Natural killer cell (primary cell): Measurements from ENCODE around the gene PCYT1A. TPM values are rescaled to one million over a fixed set of nuclear protein-coding genes. Genes with fewer than 3 reads are reported as not detected.

ENCODE experiments used
- ATAC-seq, 3 donors: fragments of 150-1000 bp in 2 of 3; fragments of 200-7000 bp in 1 of 3; cut with Tn5 transposase; 1 replicate in 1 of 3; 2 replicates in 2 of 3; pipeline ENCODE4 v1.10.0; 2021; ENCODE audit warnings: mild to moderate bottlenecking in 2 of 3, moderate library complexity in 2 of 3
- DNase-seq, 2 donors: peaks; one replicate each; pipeline versions ENCODE4 v3.0.0 to v3.0.0-alpha.2; 2013 to 2021; ENCODE audit warnings: mixed read lengths in 1 of 2
- H3K27ac ChIP-seq: one replicate; pipeline ENCODE4 v1.5.1; 2013; ENCODE audit warnings: mild to moderate bottlenecking, low read length
- H3K27me3 ChIP-seq: one replicate; pipeline ENCODE4 v1.6.1; 2013; ENCODE audit warnings: low read length; ENCODE audit not compliant: control insufficient read depth, insufficient read depth
- H3K36me3 ChIP-seq: one replicate; pipeline ENCODE4 v1.6.1; 2013; ENCODE audit warnings: low read length; ENCODE audit not compliant: control insufficient read depth, insufficient read depth
- H3K4me1 ChIP-seq: one replicate; pipeline ENCODE4 v1.6.1; 2013; ENCODE audit warnings: low read length; ENCODE audit not compliant: control insufficient read depth, insufficient read depth
- H3K4me3 ChIP-seq: one replicate; pipeline ENCODE4 v1.5.1; 2013; ENCODE audit warnings: low read length
- H3K9me3 ChIP-seq: one replicate; pipeline ENCODE4 v1.6.1; 2013; ENCODE audit warnings: low read length; ENCODE audit not compliant: control insufficient read depth, insufficient read depth
- H3K27ac Mint-ChIP-seq, 2 donors: one replicate each; pipeline ENCODE4 v1.8.0; 2022; ENCODE audit warnings: mild to moderate bottlenecking in 2 of 2, mixed read lengths in 2 of 2, moderate library complexity in 1 of 2
- H3K27me3 Mint-ChIP-seq, 2 donors: one replicate each; pipeline ENCODE4 v1.8.0; 2022; ENCODE audit warnings: low read depth in 2 of 2, mixed read lengths in 2 of 2
- H3K36me3 Mint-ChIP-seq: one replicate; pipeline ENCODE4 v1.8.0; 2022; ENCODE audit warnings: mixed read lengths
- H3K4me1 Mint-ChIP-seq, 2 donors: one replicate each; pipeline ENCODE4 v1.8.0; 2022; ENCODE audit warnings: mixed read lengths in 2 of 2
- H3K4me3 Mint-ChIP-seq: one replicate; pipeline ENCODE4 v1.8.0; 2022; ENCODE audit warnings: mild to moderate bottlenecking, moderate library complexity, mixed read lengths
- H3K9me3 Mint-ChIP-seq, 2 donors: one replicate each; pipeline ENCODE4 v1.8.0; 2022; ENCODE audit warnings: mixed read lengths in 2 of 2
- CTCF ChIP-seq: fragments of 200-600 bp; IDR thresholded peaks from one replicate; pipeline ENCODE4 v1.8.0; 2022; ENCODE audit warnings: antibody characterized with exemption
- WGBS: methylation state at CpG from one replicate; pipeline ENCODE4 v1.1.7; 2013; ENCODE audit warnings: missing lambda C conversion rate; ENCODE audit not compliant: insufficient coverage; 5-methylcytosine and 5-hydroxymethylcytosine counted together
- intact Hi-C: fragments of 100-400 bp; cut with micrococcal nuclease; formaldehyde crosslinking; loops from one replicate; pipeline ENCODE4 v1.14.2; 2022
- total RNA-seq, 4 donors: library from RNA; stranded (reverse); fragments of 120-200 nt in 1 of 4; gene quantifications; one replicate each; pipeline versions ENCODE4 v1.2.3 to v1.2.4, GENCODE V29; 2013 to 2022

PCYT1A gene
- total RNA-seq, 3 donors from 2014 or later (not counting 1 experiment from before 2014, with no cell fraction given), result 105 to 123 (median 110) TPM

- ATAC-seq, result peak; percentile 37 to 50 (median 38)
- H3K9me3 ChIP-seq, result no peaks in the 10 kb centered on the region
- peak overlapping the region in 1 of 2 donors; percentile 89 for H3K27ac Mint-ChIP-seq
- H3K27me3 ChIP-seq, result no peaks in the 10 kb centered on the region
- TF ChIP-seq CTCF, result no peak
- no peak overlapping the region for H3K4me3 ChIP-seq
- H3K4me1 Mint-ChIP-seq, result peaks cover 0 to 11% of the 10 kb centered on the region in 2 donors
- H3K9me3 Mint-ChIP-seq, result no peaks in the 10 kb centered on the region
- H3K4me1 ChIP-seq, result peaks cover 47% of the 10 kb centered on the region
- H3K4me3 Mint-ChIP-seq, result no peak overlapping the region
- no peaks in the 10 kb centered on the region for H3K27me3 Mint-ChIP-seq
- intact Hi-C loops, result no loop called here
- H3K36me3 Mint-ChIP-seq, result no peaks in the 10 kb centered on the region
- no peaks in the 10 kb centered on the region for H3K36me3 ChIP-seq
- 29% methylated on average over 11 of the region's 11 CpGs for WGBS
- peak in 1 of 2 donors; percentile 84 for DNase-seq
- peak overlapping the region; percentile 81 for H3K27ac ChIP-seq
Observed at GRCh38 chr3:196192036-196192523, 95.4 kb downstream of the PCYT1A start.

GRCh38 chr3:196189566-196190347 is 97.8 kb downstream of the PCYT1A start:
- TF ChIP-seq CTCF, result no peak
- no peak overlapping the region for H3K27ac ChIP-seq
- no peak for DNase-seq
- H3K27me3 Mint-ChIP-seq, result no peaks in the 10 kb centered on the region
- WGBS, result 84% methylated on average over 15 of the region's 16 CpGs
- no peak for ATAC-seq
- no peaks in the 10 kb centered on the region for H3K27me3 ChIP-seq
- H3K36me3 Mint-ChIP-seq, result no peaks in the 10 kb centered on the region
- H3K4me1 ChIP-seq, result peaks cover 44% of the 10 kb centered on the region
- H3K27ac Mint-ChIP-seq, result no peak overlapping the region
- peaks cover 0 to 17% of the 10 kb centered on the region in 2 donors for H3K4me1 Mint-ChIP-seq
- H3K4me3 ChIP-seq, result no peak overlapping the region
- no peaks in the 10 kb centered on the region for H3K9me3 ChIP-seq
- no peak overlapping the region for H3K4me3 Mint-ChIP-seq
- intact Hi-C loops, result no loop called here
- no peaks in the 10 kb centered on the region for H3K36me3 ChIP-seq
- no peaks in the 10 kb centered on the region for H3K9me3 Mint-ChIP-seq

- no peak overlapping the region for H3K4me3 Mint-ChIP-seq
- H3K36me3 Mint-ChIP-seq, result no peaks in the 10 kb centered on the region
- no peak overlapping the region for H3K4me3 ChIP-seq
- H3K27me3 Mint-ChIP-seq, result peaks cover 0 to 3% of the 10 kb centered on the region in 2 donors
- no peaks in the 10 kb centered on the region for H3K9me3 Mint-ChIP-seq
- H3K4me1 Mint-ChIP-seq, result peaks cover 4 to 11% of the 10 kb centered on the region in 2 donors
- 41% methylated on average over 30 of the region's 31 CpGs for WGBS
- no peaks in the 10 kb centered on the region for H3K9me3 ChIP-seq
- peak overlapping the region in 1 of 2 donors; percentile 65 for H3K27ac Mint-ChIP-seq
- peaks cover 36% of the 10 kb centered on the region for H3K4me1 ChIP-seq
- peak in 1 of 2 donors; percentile 65 for DNase-seq
- H3K27ac ChIP-seq, result peak overlapping the region; percentile 34
- intact Hi-C loops, result no loop called here
- H3K36me3 ChIP-seq, result no peaks in the 10 kb centered on the region
- TF ChIP-seq CTCF, result no peak
- H3K27me3 ChIP-seq, result no peaks in the 10 kb centered on the region
- peak in 2 of 3 donors; percentile 20 to 31 for ATAC-seq
Observed at GRCh38 chr3:196186651-196187573, 100.6 kb downstream of the PCYT1A start.
